Measurements from ENCODE around the gene FAIM2.
"Not testable (repeated sequence)": the region's sequence is repeated elsewhere in the genome, so short reads cannot be mapped to it uniquely, and the experiment has no call there.

Gene FAIM2

GRCh38 chr12:49872381-49872780 is 31.3 kb downstream of the FAIM2 start:
- ChIA-PET POLR2A (interaction anchor here (0.6 kb wide), 1 partner anchor 112 kb away, joined by 3 read pairs; no protein-coding TSS in a partner anchor), CTCF (interaction anchor here (1.1 to 12.1 kb wide), 6 partner anchors 9 to 198 kb away, joined by 3 to 121 read pairs (median 8); no protein-coding TSS in a partner anchor)
- no peak for DNase-seq (ENCODE audit: low read depth, low spot score)
- no peak for TF ChIP-seq CTCF (IDR thresholded peaks at IDR 0.05; ENCODE audit: insufficient read depth, low read length, missing control alignments)
- H3K4me3 ChIP-seq (ENCODE audit: low read depth, low read length), result no peak overlapping the region

GRCh38 chr12:49871811-49872251 is 31.9 kb downstream of the FAIM2 start:
- peak; percentile 71 for DNase-seq (ENCODE audit: low read depth, low spot score)
- ChIA-PET POLR2A (interaction anchor here (0.6 kb wide), 1 partner anchor 111 kb away, joined by 3 read pairs; no protein-coding TSS in a partner anchor), CTCF (interaction anchor here (1.3 to 12.1 kb wide), 7 partner anchors 10 to 203 kb away, joined by 3 to 121 read pairs (median 5); no protein-coding TSS in a partner anchor)
- not testable (repeated sequence) for H3K4me3 ChIP-seq (ENCODE audit: low read depth, low read length)

- TF ChIP-seq CTCF (IDR thresholded peaks at IDR 0.05; ENCODE audit: insufficient read depth, low read length, missing control alignments), result no peak
- DNase-seq (ENCODE audit: low read depth, low spot score), result no peak
- POLR2A ChIA-PET, result no interaction called here
- no peak overlapping the region for H3K4me3 ChIP-seq (ENCODE audit: low read depth, low read length)
- CTCF ChIA-PET, result interaction anchor here (0.9 to 12.1 kb wide), 11 partner anchors 11 to 203 kb away, joined by 3 to 121 read pairs (median 5); partner anchors contain the start of gene BCDIN3D
Measured at GRCh38 chr12:49871263-49871561, 32.5 kb downstream of the FAIM2 start.

GRCh38 chr12:49870501-49871262 is 33.0 kb downstream of the FAIM2 start:
- CTCF ChIA-PET, result interaction anchor here (0.8 to 12.1 kb wide), 11 partner anchors 14 to 204 kb away, joined by 3 to 121 read pairs (median 5); partner anchors contain the start of gene BCDIN3D
- TF ChIP-seq CTCF (IDR thresholded peaks at IDR 0.05; ENCODE audit: insufficient read depth, low read length, missing control alignments), result no peak
- DNase-seq (ENCODE audit: low read depth, low spot score), result no peak
- no peak overlapping the region for H3K4me3 ChIP-seq (ENCODE audit: low read depth, low read length)
- POLR2A ChIA-PET, result no interaction called here

- no peak overlapping the region for H3K4me3 ChIP-seq (ENCODE audit: low read depth, low read length)
- TF ChIP-seq CTCF (IDR thresholded peaks at IDR 0.05; ENCODE audit: insufficient read depth, low read length, missing control alignments), result no peak
- CTCF ChIA-PET, result interaction anchor here (0.8 to 12.1 kb wide), 19 partner anchors 12 to 205 kb away, joined by 3 to 121 read pairs (median 7); partner anchors contain the start of genes BCDIN3D and TMBIM6
- DNase-seq (ENCODE audit: low read depth, low spot score), result no peak
- POLR2A ChIA-PET, result interaction anchor here (1.4 kb wide), 1 partner anchor 40 kb away, joined by 4 read pairs; no protein-coding TSS in a partner anchor
Measured at GRCh38 chr12:49869816-49870500, 33.7 kb downstream of the FAIM2 start.

- ChIA-PET CTCF (interaction anchor here (1.2 to 12.1 kb wide), 20 partner anchors 13 to 205 kb away, joined by 3 to 121 read pairs (median 11); partner anchors contain the start of genes BCDIN3D and TMBIM6), POLR2A (interaction anchor here (0.7 to 1.4 kb wide), 2 partner anchors 28 to 41 kb away, joined by 3 to 4 read pairs; no protein-coding TSS in a partner anchor)
- peak; percentile 98 for DNase-seq (ENCODE audit: low read depth, low spot score)
- H3K4me3 ChIP-seq (ENCODE audit: low read depth, low read length), result no peak overlapping the region
- TF ChIP-seq CTCF (IDR thresholded peaks at IDR 0.05; ENCODE audit: insufficient read depth, low read length, missing control alignments), result no peak
Measured at GRCh38 chr12:49868952-49869815, 34.5 kb downstream of the FAIM2 start.

Measured in AG04449 (cell line).